A549 (cell line): Measurements from ENCODE around the gene TMEM272.

ENCODE experiments used
- EP300 ChIP-seq, 2 experiments: fragments of >200 bp; sonication (Bioruptor Twin); formaldehyde crosslinking; IDR thresholded peaks; 2 replicates in 1 of 2; 3 replicates in 1 of 2; pipeline ENCODE4 v1.6.1; 2016 to 2017
- FOSL2 ChIP-seq, 2 experiments: fragments of 450-650 bp in 1 of 2; fragments of >200 bp in 1 of 2; sonication (Bioruptor Twin) in 1 of 2; formaldehyde crosslinking; IDR thresholded peaks; 2 replicates each; pipeline versions ENCODE4 v1.5.0 to v1.6.1; 2016 to 2020; ENCODE audit warnings: mild to moderate bottlenecking in 1 of 2, moderate library complexity in 1 of 2
- HDAC2 ChIP-seq: fragments of 200-600 bp; sonication (generic); IDR thresholded peaks from 2 replicates; pipeline ENCODE4 v1.6.1; 2016
- MAFK ChIP-seq: fragments of 450-650 bp; IDR thresholded peaks from 2 replicates; pipeline ENCODE4 v1.6.1; 2014; ENCODE audit not compliant: partially characterized antibody
- MYC ChIP-seq: IDR thresholded peaks from 2 replicates; pipeline ENCODE4 v1.6.1; 2012; ENCODE audit warnings: mild to moderate bottlenecking, inconsistent platforms, low read length, improper control_type of control experiment, borderline replicate concordance
- POLR2A ChIP-seq: IDR thresholded peaks from 2 replicates; pipeline ENCODE4 v1.6.1; 2012; ENCODE audit warnings: mild to moderate bottlenecking, low read length
- POLR2AphosphoS2 ChIP-seq: conservative IDR thresholded peaks from 2 replicates; pipeline ENCODE4 v1.6.1; 2012; ENCODE audit warnings: low read length, improper control_type of control experiment, inconsistent platforms
- RAD21 ChIP-seq, 2 experiments: fragments of >200 bp in 1 of 2; sonication (Bioruptor Twin) in 1 of 2; formaldehyde crosslinking in 1 of 2; IDR thresholded peaks in 1 of 2; conservative IDR thresholded peaks in 1 of 2; 2 replicates in 1 of 2; 3 replicates in 1 of 2; pipeline ENCODE4 v1.6.1; 2012 to 2018; ENCODE audit warnings: inconsistent platforms in 1 of 2
- RNF2 ChIP-seq: fragments of 200-600 bp; sonication (generic); IDR thresholded peaks from 2 replicates; pipeline ENCODE4 v1.6.1; 2016; ENCODE audit warnings: low read depth, mild to moderate bottlenecking, antibody characterized with exemption, moderate library complexity, borderline replicate concordance
- TFCP2L1 ChIP-seq: fragments of 250-450 bp; sonication (Bioruptor Pico); IDR thresholded peaks from 2 replicates; pipeline ENCODE4 v1.5.0; 2021; ENCODE audit warnings: mild to moderate bottlenecking
- TF ChIP-seq, protein P1 (sequence below): fragments of >200 bp; sonication (Bioruptor Twin); formaldehyde crosslinking; IDR thresholded peaks from 3 replicates; pipeline ENCODE4 v1.5.1; 2016
- TF ChIP-seq, protein P2 (sequence below): IDR thresholded peaks from 2 replicates; pipeline ENCODE4 v1.6.1; 2012
- TF ChIP-seq, protein P3 (sequence below): IDR thresholded peaks from 2 replicates; pipeline ENCODE4 v1.6.1; 2012

DNA sequence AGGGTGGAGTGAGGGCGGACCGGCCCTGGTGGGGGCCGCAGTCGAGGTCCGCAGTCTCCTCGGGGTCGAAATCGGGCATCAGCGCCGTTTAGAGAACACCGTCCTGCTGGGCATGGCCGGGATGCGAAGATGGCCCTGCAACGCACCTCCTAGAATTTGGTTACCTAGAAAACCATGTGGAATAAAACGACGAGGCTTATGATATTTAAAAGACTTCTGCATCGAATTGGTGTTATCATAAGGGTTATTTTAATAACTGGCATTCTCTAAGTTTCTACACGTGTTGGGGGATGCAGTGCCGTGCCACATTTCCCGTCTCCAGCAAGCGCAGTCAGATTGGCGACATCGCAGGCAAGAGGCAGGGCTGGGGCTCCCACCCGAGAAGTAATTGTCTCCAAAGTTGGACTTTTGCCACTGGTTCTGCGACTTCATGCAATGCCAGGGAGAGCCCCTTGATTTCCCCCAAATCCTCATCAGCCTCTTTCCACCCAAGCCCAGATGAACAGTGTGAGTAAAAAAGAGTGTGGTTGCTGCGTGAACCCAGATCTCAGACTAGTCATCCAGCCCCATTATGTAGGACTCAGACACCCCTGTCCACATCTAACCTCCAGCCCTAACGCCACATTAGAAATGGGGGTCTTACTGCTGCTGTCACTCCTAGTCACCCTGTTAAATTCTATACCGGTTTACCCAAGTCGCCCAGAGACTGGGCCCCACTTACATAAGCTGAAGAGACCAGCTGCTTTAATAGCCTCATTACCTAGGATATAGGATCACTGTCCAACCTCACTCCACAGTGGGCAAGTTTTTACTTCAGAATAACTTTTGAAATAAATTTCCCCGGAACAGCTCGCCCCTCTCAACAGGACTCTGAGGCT, 40.4 kb downstream of the TMEM272 start:
- TF ChIP-seq, protein P1, sequence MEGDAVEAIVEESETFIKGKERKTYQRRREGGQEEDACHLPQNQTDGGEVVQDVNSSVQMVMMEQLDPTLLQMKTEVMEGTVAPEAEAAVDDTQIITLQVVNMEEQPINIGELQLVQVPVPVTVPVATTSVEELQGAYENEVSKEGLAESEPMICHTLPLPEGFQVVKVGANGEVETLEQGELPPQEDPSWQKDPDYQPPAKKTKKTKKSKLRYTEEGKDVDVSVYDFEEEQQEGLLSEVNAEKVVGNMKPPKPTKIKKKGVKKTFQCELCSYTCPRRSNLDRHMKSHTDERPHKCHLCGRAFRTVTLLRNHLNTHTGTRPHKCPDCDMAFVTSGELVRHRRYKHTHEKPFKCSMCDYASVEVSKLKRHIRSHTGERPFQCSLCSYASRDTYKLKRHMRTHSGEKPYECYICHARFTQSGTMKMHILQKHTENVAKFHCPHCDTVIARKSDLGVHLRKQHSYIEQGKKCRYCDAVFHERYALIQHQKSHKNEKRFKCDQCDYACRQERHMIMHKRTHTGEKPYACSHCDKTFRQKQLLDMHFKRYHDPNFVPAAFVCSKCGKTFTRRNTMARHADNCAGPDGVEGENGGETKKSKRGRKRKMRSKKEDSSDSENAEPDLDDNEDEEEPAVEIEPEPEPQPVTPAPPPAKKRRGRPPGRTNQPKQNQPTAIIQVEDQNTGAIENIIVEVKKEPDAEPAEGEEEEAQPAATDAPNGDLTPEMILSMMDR = no peak
- TF ChIP-seq, protein P2, sequence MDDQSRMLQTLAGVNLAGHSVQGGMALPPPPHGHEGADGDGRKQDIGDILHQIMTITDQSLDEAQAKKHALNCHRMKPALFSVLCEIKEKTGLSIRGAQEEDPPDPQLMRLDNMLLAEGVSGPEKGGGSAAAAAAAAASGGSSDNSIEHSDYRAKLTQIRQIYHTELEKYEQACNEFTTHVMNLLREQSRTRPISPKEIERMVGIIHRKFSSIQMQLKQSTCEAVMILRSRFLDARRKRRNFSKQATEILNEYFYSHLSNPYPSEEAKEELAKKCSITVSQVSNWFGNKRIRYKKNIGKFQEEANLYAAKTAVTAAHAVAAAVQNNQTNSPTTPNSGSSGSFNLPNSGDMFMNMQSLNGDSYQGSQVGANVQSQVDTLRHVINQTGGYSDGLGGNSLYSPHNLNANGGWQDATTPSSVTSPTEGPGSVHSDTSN = no peak
- no peak for TF ChIP-seq POLR2AphosphoS2
- TF ChIP-seq EP300 (IDR thresholded peaks at IDR 0.05) = no peak
- no peak for TF ChIP-seq POLR2A
- no peak for TF ChIP-seq MAFK
- TF ChIP-seq, protein P3, sequence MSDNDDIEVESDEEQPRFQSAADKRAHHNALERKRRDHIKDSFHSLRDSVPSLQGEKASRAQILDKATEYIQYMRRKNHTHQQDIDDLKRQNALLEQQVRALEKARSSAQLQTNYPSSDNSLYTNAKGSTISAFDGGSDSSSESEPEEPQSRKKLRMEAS = peak; percentile 64
- no peak for TF ChIP-seq MYC
- TF ChIP-seq RNF2 = no peak
- TF ChIP-seq TFCP2L1 (CRISPR knock-in tag) = no peak
- no peak for TF ChIP-seq FOSL2 (IDR thresholded peaks at IDR 0.05)
- no peak for TF ChIP-seq FOSL2 (CRISPR knock-in tag; IDR thresholded peaks at IDR 0.05)
- no peak for TF ChIP-seq RAD21 (conservative IDR thresholded peaks at IDR 0.05 in 1 of 2, IDR thresholded peaks at IDR 0.05 in 1 of 2)
- TF ChIP-seq HDAC2 = no peak
